Left kidney (tissue), 2 donors: ENCODE measurements around the gene PLK2. TPM values are rescaled to one million over a fixed set of nuclear protein-coding genes. Genes with fewer than 3 reads are reported as not detected.

Experiments
- DNase-seq: peaks from one replicate; pipeline ENCODE4 v3.0.0-alpha.2; 2013
- polyA plus RNA-seq: library from polyadenylated mRNA; unstranded; fragments of 120-200 nt; gene quantifications from one replicate; pipeline ENCODE4 v1.2.1, GENCODE V29; 2013; ENCODE audit not compliant: insufficient read length

PLK2 gene
- polyA plus RNA-seq, 1 donor = 206 TPM

GRCh38 chr5:58451732-58452565 is 7.9 kb downstream of the PLK2 start:
- no peak for DNase-seq

DNA sequence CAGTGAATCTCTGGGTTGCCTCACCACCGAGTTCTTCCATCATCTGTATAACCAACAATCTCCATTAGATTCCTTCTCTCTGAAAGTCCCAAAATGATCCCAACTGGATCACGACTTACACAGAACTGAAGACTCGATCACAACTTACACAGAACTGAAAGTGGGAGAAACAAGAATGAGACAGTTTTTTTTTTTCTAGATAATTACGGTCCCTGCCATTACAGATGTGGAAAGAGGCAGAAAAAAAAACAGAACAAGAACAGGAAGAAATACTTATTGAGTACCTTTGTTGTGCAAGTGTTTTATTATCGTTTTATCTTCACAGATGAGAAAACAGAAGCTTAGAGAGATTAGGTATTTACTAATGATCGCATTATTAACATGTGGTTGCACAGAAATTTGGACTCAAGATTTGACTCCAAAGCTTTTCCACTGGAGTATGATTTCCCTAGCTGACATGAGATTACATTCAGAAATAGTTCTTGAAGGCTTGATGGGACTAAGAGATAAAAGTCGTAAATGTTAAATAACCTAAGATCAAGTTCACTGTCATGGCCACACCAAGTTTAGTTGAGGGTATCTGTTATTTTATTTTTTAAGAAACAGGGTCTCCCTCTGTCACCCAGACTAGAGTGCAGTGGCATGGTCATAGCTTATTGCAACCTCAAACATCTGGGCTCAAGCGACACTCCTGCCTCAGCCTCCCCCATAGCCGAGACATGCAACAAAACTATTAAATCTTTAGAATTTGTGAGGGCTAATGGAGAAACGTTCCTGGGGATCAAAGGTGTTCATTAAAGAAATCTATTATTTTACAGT is 8.9 kb downstream of the PLK2 start:
- DNase-seq = no peak

DNA sequence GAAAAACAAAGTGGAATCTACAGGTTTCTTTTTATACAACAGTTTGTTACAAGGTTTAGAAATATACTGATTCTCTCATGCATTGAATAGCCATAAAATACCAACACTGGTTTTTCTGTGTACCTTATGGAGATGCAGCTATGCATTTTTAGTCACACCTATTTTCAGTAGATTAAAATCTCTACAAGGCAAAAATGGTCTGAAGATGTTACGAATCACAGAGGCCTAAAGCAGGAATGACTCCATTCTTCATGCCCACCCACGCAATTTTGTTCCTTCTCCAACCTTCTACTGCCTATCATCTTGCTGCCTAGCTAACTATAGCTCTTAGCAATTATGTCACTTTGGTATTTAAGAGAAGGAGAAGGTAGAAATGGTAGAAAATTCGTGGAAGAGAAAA is 9.9 kb downstream of the PLK2 start:
- DNase-seq = no peak

DNA sequence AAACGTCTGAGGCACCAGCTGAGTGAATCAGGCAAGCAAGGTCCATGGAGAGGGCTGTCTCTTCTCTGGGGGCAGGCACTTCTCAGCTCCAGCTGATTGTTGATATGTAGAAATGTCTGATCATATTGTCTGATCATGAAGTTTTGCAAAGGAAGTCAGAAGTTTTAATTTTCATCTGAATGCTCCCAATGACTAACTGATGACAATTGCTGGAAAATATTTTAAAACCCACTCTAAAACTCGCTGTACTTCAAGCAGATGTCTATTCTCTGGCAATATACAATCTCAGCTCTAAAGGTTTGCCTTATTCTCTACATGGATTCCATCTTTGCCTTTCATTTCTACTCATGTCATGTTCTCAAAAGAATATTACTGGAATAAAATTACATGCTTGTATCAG is 12.7 kb downstream of the PLK2 start:
- DNase-seq = no peak

DNA sequence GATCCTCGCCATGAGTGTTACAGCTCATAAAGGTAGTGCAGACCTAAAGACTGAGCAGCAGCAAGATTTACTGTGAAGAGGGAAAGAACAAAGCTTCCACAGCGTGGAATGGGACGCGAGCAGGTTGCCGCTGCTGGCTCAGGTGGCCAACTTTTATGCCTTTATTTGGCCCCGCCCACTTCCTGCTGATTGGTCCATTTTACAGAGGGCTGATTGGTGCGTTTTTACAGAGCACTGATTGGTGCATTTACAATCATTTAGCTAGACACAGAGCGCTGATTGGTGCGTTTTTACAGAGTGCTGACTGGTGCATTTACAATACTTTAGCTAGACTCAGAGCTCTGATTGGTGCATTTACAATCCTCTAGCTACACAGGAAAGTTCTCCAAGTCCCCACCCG is 13.9 kb downstream of the PLK2 start:
- DNase-seq = no peak

DNA sequence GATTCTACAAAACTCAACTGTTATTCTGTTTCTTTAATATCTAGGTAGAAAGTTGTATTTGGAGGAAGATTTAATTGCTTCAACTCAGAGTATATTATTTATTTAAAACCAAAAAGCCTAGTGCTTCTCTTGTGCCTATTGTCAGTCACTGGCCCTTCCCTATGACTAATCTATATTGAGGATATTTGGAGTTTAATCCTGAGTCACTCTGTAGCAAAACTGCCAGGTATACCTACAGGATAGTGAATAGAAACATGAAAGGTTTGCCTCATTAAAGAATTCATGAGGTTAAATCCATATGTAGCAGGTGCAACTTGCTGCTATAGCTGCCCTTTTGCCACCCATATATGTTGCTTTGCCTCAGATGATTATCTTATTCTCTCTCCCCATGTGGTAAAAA is 15.1 kb downstream of the PLK2 start:
- DNase-seq = no peak

- no peak for DNase-seq
These were observed 18.9 kb downstream of the PLK2 start for GRCh38 chr5:58440901-58441460.

DNA sequence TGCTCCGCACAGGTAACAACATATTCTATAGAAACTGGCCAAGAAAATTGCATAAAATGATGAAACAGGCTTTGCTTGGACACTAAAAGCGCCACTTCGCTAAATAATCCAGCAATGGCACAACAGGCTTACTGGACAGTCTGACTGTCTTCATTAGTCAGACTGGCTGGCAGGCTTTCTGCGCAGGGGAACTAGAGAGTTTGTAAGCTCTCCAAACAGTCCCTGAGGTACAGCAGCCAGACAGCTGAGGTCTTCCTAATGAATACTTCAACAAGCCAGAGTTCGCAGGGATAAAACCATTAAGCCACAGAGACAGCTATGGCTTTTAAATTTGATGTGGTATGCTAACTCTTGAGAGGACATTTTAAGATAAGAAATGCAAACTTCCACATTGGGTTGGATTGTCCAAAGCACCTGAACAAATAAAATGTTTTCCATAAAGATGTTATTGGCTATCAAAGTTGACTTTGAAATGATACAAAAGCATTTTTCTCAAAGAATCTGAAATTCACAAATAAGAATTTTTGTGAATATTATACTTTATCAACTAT is 20.7 kb downstream of the PLK2 start:
- no peak for DNase-seq

GRCh38 chr5:58437661-58438060 is 22.2 kb downstream of the PLK2 start:
- no peak for DNase-seq

- no peak for DNase-seq
These were observed 28.1 kb downstream of the PLK2 start for GRCh38 chr5:58431832-58432231.

GRCh38 chr5:58412932-58413331 is 47.0 kb downstream of the PLK2 start:
- DNase-seq = no peak

DNA sequence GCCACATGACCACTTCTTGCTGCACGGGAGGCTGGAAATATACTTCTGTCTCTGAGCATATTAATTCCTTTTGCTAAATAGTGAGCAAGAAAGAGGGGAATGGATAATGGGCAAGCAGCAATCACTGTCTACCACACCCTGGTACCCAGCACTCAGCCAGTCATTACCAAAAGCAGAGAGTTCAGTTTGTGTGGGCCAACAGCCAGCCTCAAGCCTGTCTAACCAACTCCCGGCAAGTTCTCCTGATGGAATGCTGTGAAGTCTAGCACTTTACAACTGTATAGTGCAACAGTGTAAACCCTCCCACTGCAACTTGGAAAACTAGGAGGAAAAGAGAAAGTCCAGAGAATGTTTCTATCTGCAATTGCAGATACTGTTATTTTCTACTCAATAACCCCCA is 47.8 kb downstream of the PLK2 start:
- DNase-seq = no peak

DNA sequence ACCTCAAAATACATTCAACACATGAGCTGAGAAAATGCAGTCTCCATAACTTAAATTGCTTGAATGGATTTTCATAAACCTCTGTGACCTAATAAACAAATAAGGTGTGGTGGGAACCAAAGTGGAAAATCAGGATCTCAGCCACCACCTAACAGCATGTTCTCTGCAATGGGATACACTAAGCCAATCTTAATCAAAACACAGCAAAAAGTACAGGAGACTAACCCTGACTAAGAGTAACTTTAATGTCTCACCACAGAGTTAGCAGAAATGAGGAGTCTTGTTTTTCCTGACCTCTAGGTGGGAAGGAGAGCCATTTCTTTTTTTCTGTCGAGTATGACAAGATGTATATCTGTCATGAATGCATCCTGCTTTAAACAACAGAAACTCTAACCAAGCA is 48.5 kb downstream of the PLK2 start:
- no peak for DNase-seq

DNA sequence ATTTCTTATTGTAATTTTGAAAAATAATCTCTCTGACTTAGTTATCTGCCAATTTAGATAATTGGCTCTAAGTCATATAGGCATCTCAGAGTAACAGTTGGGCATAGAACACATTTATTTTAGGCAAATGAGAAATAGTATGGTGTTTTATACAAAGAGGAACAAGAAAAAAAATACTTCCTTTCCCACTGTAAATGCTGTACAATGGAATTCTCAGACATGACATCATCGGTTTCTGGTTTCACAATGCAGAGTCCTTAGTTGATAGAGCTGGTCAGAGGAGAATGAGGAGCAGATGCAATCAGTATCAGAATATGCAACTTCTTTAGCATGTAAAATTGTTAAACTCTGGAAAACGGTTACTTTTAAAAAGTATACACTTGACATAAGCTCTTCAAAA is 49.4 kb downstream of the PLK2 start:
- peak; percentile 50 for DNase-seq

GRCh38 chr5:58407042-58407719 is 52.7 kb downstream of the PLK2 start:
- DNase-seq = no peak

- no peak for DNase-seq
These were observed 53.5 kb downstream of the PLK2 start for GRCh38 chr5:58406394-58406793.

- no peak for DNase-seq
These were observed 54.7 kb downstream of the PLK2 start for GRCh38 chr5:58405175-58405574.

- no peak for DNase-seq
These were observed 55.2 kb downstream of the PLK2 start for GRCh38 chr5:58404734-58405133.
